Stimulated activated CD4-positive, alpha-beta T cell treated with anti-CD3 and anti-CD28 coated beads, TNF-alpha, amount 100 ng/mL, for 1 hour (primary cell): ENCODE data around the gene NBAS.
"Not testable (repeated sequence)": the region's sequence is repeated elsewhere in the genome, so short reads cannot be mapped to it uniquely, and the experiment has no call there.

Experiments used
- DNase-seq, 3 donors: peaks; one replicate each; pipeline ENCODE4 v3.0.0-alpha.2; 2020; ENCODE audit warnings: low read depth in 3 of 3, low spot score in 1 of 3

NBAS gene

DNA sequence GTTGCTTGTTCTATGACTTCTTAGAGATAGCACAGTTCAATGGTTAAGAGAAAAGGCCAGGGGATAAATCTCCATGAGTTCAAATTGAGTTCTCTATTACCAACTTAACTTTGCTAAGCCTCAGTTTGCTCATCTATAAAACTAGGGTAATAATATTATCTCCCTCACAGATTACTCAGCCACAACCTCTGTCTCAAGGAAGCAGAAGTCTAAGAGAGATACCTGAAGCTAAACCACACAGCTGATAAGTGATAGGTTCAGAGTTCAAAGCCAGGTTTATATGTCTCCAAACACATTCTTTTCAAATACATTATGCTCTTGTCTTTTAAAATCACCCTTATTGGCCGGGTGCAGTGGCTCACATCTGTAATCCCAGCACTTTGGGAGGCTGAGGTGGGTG, 287.7 kb downstream of the NBAS start:
- no peak for DNase-seq

- DNase-seq = no peak
These were observed 288.2 kb downstream of the NBAS start for GRCh38 chr2:15272942-15273341.

DNA sequence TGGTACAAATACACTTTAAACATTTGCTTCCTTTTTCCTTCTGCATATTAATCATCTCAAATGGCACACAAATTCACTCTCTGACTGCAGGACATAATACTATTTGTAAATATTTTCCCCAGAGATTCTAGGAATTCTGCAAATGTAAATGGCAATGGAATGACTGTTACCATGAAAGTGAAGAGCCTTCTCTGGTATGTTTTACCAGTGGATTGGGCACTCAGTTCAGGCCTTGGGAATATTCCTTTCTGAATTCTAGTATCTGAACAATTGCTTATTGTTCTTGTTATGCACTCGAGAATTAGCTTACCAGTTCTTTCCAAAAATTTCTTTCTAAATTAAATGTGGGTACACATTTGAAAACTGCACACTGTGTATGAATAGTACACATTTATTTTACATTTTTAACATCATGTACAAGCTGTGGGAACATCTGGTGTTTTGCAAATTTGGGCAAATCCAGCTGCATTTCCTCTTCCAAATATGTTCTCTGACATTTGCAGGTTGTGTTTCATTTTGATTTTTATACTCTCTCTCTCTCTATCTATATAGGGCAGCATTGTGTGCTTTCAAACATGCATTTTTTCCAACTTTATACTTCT, 289.1 kb downstream of the NBAS start:
- DNase-seq = no peak

- DNase-seq = no peak
These were observed 289.9 kb downstream of the NBAS start for GRCh38 chr2:15271276-15271675.

DNA sequence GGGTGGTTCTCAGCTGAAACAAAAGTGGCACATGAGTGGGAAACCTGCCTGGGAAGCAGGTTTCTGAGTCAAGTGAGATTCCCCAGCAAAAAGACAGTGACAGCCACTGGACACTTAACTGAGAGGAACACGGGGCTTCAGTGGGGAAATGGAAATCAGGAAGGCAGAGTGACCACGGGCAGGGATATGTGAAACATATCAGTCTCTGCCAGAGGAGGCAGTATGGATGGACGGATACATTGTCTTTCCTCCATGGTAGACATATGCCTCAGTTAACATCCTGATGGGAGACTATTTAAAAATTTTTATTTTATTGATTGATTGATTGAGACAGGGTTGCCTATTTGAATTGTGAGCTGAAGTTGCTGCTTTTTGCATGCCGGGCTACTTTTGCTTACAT, 292.1 kb downstream of the NBAS start:
- no peak for DNase-seq

DNA sequence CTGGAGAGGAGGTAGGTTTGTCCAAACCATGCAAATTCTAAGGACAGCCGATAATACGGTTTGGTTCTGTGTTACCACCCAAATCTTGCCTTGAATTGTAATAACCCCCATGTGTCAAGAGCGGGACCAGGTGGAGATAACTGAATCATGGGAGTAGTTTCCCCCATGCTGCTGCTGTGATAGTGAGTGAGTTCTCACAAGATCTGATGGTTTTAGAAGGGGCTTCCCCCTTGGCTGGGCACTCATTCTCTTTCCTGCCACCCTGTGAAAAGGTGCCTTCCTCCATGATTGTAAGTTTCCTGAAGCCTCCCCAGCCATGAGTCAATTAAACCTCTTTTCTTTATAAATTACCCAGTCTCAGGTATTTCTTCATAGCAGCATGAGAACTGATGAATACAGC, 295.2 kb downstream of the NBAS start:
- DNase-seq = no peak

DNA sequence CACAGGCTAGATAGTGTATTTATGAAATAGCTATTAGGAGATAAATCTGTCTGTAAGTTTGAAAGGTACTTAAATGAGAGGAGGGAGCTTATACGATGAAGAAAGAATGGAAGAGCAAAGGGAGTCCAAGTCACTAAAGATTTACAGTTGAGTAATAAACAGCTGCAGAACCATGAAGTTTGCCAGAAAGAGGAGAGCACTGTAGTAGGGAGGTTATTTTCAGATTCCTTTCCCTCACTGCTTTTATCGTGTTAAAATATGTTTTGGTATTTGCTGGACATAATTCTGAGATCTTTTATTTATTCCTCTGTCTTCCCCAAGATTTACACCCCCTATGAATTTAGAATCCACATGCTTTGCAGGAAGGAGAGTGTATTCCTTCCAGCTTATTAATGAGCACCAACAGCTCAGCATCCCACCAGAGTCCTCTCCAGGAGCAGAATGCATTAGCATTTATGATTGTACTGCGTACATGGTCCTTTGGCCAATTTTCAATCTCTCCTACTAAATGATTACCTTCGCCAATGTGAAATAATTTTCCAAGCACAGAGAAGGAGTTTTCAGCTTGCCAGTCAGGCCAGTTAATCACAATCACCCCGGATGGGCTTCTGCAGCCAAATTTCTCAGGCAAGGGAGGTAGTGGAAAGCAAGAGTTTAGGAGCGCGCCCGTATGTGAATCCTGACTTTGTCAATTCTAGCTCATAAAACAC, 297.0 kb downstream of the NBAS start:
- DNase-seq = no peak

GRCh38 chr2:15262792-15263191, 298.3 kb downstream of the NBAS start:
- DNase-seq = no peak

DNA sequence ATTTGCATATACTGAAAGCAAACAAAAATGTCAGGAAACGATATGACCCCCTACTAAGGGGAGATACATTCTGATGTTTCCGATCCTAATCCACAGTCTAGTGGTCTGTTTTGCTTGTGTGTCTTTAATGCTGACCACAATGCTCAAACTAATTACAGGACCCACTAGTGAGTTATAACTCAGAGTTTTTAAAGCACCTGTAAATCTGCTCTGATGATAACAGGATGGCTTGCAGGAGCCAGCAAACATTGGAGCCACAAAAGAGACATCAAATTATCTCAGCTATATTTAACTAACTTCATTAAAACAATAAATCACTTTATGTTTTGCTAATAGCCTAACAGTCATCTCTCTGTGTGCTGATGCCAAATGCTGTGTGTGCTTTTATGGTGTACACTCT, 300.3 kb downstream of the NBAS start:
- no peak for DNase-seq

DNA sequence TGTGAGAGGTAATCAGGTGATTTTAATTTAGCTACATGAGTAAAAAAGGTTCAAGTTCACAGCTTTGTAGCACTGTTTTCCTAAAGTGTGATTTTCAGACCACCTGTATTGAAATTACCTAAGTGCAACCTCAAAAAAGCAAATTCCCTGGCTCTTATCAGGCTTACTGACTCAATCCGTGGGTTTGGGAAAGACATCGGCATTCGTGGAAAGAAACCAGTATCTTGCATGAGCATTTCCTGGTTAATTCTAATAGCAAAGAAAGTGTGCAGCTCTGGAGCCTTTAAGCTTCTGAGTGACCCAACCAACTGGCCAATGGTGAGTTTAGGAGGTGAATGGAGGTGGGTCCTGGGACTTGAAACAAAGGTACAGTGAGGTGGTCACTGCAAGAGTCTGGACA, 300.9 kb downstream of the NBAS start:
- no peak for DNase-seq

DNA sequence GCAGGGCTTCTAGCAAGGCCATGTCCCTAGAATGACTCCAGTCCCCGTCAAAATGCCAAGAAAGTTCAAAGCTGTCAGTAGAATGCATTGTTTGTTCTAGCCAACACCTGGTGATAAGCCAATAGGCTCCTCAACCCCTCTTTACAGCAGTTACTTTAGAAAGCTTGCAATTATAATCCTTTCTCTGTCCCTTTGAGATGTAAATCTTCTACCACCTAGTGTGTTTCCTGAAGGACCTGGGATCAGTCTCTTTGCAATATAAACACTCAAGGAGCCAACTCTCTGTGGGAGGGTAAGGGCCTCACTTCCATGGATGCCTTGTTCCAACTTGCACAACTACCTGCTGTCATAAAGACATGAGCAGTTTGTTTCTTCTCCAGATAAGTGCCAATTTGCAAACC, 301.8 kb downstream of the NBAS start:
- no peak for DNase-seq

- DNase-seq = not testable (repeated sequence)
These were observed 302.7 kb downstream of the NBAS start for GRCh38 chr2:15258385-15258784.

DNA sequence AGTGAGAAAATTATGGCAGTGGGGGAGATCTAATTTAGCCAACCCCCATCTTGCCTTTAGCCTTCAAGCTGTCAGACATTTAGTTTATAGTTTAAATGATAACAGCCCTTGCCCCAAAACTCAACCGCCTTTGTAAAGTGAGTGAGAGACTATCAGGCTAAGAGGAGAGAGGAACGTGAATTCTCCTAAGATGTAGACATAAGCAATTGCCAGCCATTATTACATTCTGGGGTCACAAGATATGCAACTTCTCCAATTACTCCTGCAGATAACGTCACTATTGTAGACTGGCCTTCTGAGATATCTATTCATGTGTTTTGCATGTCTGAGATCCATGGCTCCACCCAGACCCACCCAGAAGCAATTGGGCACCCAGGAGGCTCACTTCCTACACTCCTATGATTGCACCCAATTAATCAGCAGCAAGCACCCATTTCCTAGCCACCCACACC, 307.3 kb downstream of the NBAS start:
- no peak for DNase-seq

DNA sequence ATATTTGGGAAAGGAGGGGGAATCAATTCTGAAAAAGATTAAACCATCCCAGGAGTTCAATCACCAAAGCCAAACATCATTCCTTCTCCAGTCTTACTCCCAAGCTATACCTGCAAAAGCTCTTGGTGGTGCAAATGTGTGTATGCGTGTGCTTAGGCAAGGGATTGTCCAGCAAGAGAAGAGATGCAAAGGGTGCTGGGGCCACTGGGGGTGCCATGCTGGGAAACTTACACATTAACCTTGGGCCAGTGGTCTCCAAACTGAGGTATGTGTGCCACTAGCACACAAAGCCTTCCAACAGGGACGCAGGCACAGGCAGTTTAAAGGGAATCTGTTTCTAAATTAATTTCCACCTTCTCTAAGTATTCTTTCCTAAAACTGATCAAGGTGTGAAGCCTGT, 307.9 kb downstream of the NBAS start:
- DNase-seq = no peak

- no peak for DNase-seq
These were observed 309.4 kb downstream of the NBAS start for GRCh38 chr2:15251753-15252152.

- not testable (repeated sequence) for DNase-seq
These were observed 310.2 kb downstream of the NBAS start for GRCh38 chr2:15250946-15251345.

GRCh38 chr2:15246870-15247269, 314.3 kb downstream of the NBAS start:
- no peak for DNase-seq

GRCh38 chr2:15243762-15244161, 317.4 kb downstream of the NBAS start:
- no peak for DNase-seq

- DNase-seq = no peak
These were observed 318.1 kb downstream of the NBAS start for GRCh38 chr2:15242936-15243461.

DNA sequence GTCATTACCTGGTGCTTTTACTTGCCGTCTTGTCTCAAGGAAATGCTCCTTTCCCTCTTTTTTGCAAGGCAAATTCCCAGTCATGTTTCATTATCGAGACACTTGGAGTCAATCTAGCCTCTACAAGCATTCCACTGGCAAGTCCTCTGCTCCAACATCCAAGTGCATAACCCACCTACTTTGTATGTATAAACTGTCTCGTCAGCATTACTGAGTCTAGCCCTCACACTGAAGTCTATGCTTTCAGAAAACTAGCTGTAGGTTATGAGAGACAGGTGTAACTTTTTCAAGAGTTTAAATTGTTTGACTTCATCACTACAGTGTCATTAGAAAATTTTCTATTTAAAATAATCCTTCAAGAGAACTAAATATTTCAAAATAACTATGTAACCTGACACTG, 319.2 kb downstream of the NBAS start:
- no peak for DNase-seq

GRCh38 chr2:15241201-15241600, 319.9 kb downstream of the NBAS start:
- no peak for DNase-seq

DNA sequence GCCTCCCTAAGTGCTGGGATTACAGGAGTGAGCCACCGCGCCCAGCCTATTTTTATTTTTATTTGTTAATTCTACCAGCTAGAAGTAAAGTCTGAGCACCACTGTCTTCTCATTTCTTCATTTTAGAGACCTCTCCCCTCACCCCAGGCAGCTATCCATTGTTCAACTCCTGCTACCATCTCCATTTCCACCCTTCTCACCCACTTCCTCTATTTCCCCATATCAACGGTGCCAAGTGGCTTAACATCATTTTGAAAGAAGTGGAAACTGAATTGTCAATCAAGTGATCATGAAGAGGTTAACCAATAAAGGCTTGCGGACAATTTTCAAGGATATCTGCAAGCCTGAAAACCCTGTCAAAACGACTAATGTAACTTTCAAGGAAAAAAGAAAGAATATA, 323.1 kb downstream of the NBAS start:
- DNase-seq = no peak
